ENCODE measurements around the gene DCDC2B.

DCDC2B gene

GRCh38 chr1:32263744-32264143 lies 54.9 kb downstream of the DCDC2B start:
- no peak for DNase-seq
